Panc1 (cell line): ENCODE results near the gene CNTF. TPM values are rescaled to one million over a fixed set of nuclear protein-coding genes. Genes with fewer than 3 reads are reported as not detected.

Experiments used
- ATAC-seq: fragments of 200-7000 bp; cut with Tn5 transposase; 2 replicates; pipeline ENCODE4 v1.9.1; 2020; ENCODE audit warnings: mild to moderate bottlenecking, moderate library complexity
- BruUV-seq: library from RNA; stranded (reverse); fragments of 400-500 nt; replicated peaks from 2 replicates; lab custom pipeline; 2021; lab: Mats Ljungman, UMichigan
- CTCF ChIA-PET: fragments of 300-600 bp; sonication (Branson Sonifier 250); formaldehyde crosslinking; loops from one replicate; lab custom pipeline; 2022; ENCODE audit warnings: antibody characterized with exemption; lab: Charles Lee
- POLR2A ChIA-PET: fragments of 300-600 bp; sonication (Branson Sonifier 250); formaldehyde crosslinking; loops from one replicate; lab custom pipeline; 2022; ENCODE audit warnings: antibody characterized with exemption; lab: Charles Lee
- DNase-seq: peaks from one replicate; pipeline ENCODE4 v3.0.0-alpha.2; 2010; ENCODE audit warnings: low read depth, low spot score
- H3K27ac ChIP-seq: 2 replicates; pipeline ENCODE4 v1.5.1; 2011; ENCODE audit warnings: mild to moderate bottlenecking, low read length, inconsistent platforms
- H3K27me3 ChIP-seq: fragments of 200-500 bp; sonication (Bioruptor generic); 2 replicates; pipeline ENCODE4 v1.6.0; 2014; ENCODE audit warnings: low read length, inconsistent platforms; ENCODE audit not compliant: control insufficient read depth, insufficient read depth
- H3K36me3 ChIP-seq: fragments of 200-500 bp; sonication (Bioruptor generic); 2 replicates; pipeline ENCODE4 v1.5.1; 2014; ENCODE audit warnings: inconsistent platforms, mild to moderate bottlenecking, low read length, moderate library complexity; ENCODE audit not compliant: control insufficient read depth, insufficient read depth
- H3K4me1 ChIP-seq: 2 replicates; pipeline ENCODE4 v1.5.1; 2011; ENCODE audit warnings: inconsistent platforms, mild to moderate bottlenecking, low read length, moderate library complexity; ENCODE audit not compliant: control insufficient read depth, insufficient read depth
- H3K4me3 ChIP-seq, 2 experiments: 2 replicates each; pipeline ENCODE4 v1.5.1; 2011 to 2012; ENCODE audit warnings: low read depth in 2 of 2, low read length in 2 of 2, mild to moderate bottlenecking in 2 of 2, inconsistent platforms in 1 of 2, moderate library complexity in 1 of 2
- H3K9me3 ChIP-seq: fragments of 200-500 bp; sonication (Bioruptor generic); 2 replicates; pipeline ENCODE4 v1.5.1; 2014; ENCODE audit warnings: low read depth, mild to moderate bottlenecking, inconsistent platforms, low read length, moderate library complexity; ENCODE audit not compliant: control insufficient read depth, insufficient read depth
- CTCF ChIP-seq: fragments of 450-650 bp; IDR thresholded peaks from 2 replicates; pipeline ENCODE4 v1.5.1; 2017; ENCODE audit warnings: mild to moderate bottlenecking
- POLR2AphosphoS5 ChIP-seq: IDR thresholded peaks from 2 replicates; pipeline ENCODE4 v1.6.1; 2012; ENCODE audit warnings: mild to moderate bottlenecking, low read depth, low read length, moderate library complexity
- REST ChIP-seq, 2 experiments: IDR thresholded peaks; 2 replicates each; pipeline ENCODE4 v1.6.1; 2011 to 2012; ENCODE audit warnings: low read depth in 2 of 2, control low read depth in 1 of 2, low read length in 1 of 2, mild to moderate bottlenecking in 1 of 2, moderate library complexity in 1 of 2; ENCODE audit not compliant: insufficient read depth in 1 of 2
- SIN3A ChIP-seq: IDR thresholded peaks from 2 replicates; pipeline ENCODE4 v1.6.1; 2012; ENCODE audit warnings: low read depth, mild to moderate bottlenecking, low read length, moderate library complexity, borderline replicate concordance; ENCODE audit not compliant: insufficient read depth
- TCF7L2 ChIP-seq: IDR thresholded peaks from 2 replicates; pipeline ENCODE4 v1.6.1; 2011; ENCODE audit warnings: mild to moderate bottlenecking, low read depth, low read length, inconsistent platforms
- in situ Hi-C: cut with HindIII; loops from 2 replicates; pipeline ENCODE4 v1.10.0; 2016; ENCODE audit warnings: low sequenced_read_pairs, low pct_unique_long_range_greater_than_20kb
- intact Hi-C: fragments of 100-400 bp; cut with micrococcal nuclease; formaldehyde crosslinking; loops from one replicate; pipeline ENCODE4 v1.10.0; 2022; ENCODE audit not compliant: unreplicated experiment
- total RNA-seq: library from RNA; stranded (reverse); gene quantifications from one replicate; pipeline ENCODE4 v1.2.1, GENCODE V29; 2021; ENCODE audit not compliant: unreplicated experiment

CNTF gene
- total RNA-seq, 1 experiment from 2014 or later, result 3.0 TPM

- DNase-seq (no peak), ATAC-seq (no peak)
- H3K36me3 ChIP-seq, result peaks cover 29% of the 10 kb centered on the region
- no peaks in the 10 kb centered on the region for H3K27me3 ChIP-seq
- intact Hi-C loops (no loop called here), in situ Hi-C loops (no loop called here)
- no peaks in the 10 kb centered on the region for H3K9me3 ChIP-seq
- ChIA-PET CTCF (no interaction called here), POLR2A (no interaction called here)
- H3K27ac ChIP-seq, result no peak overlapping the region
- H3K4me1 ChIP-seq, result no peaks in the 10 kb centered on the region; the same call in 1 of the 2 replicates
- H3K4me3 ChIP-seq, result no peak overlapping the region
- no TSS peak for BruUV-seq
- TF ChIP-seq TCF7L2 (no peak), POLR2AphosphoS5 (no peak), CTCF (no peak), REST (IDR thresholded peaks at IDR 0.05; ENCODE audit: insufficient read depth in 1 of 2, low read depth in 2 of 2, low read length in 1 of 2) (no peak), SIN3A (no peak)
Measured at GRCh38 chr11:58608331-58608730, 14.1 kb upstream of the CNTF start.

GRCh38 chr11:58609723-58610122, 12.7 kb upstream of the CNTF start:
- ATAC-seq, result no peak

More at GRCh38 chr11:58609723-58610122, 12.7 kb upstream of the CNTF start:
- BruUV-seq, result no TSS peak
- Histone ChIP-seq H3K4me1 (no peaks in the 10 kb centered on the region; the same call in 1 of the 2 replicates), H3K9me3 (no peaks in the 10 kb centered on the region), H3K27me3 (no peaks in the 10 kb centered on the region), H3K4me3 (no peak overlapping the region), H3K27ac (no peak overlapping the region), H3K36me3 (peaks cover 37% of the 10 kb centered on the region)
- intact Hi-C loops, result no loop called here
- DNase-seq, result no peak
- ChIA-PET CTCF (no interaction called here), POLR2A (no interaction called here)
- in situ Hi-C loops, result no loop called here
- TF ChIP-seq CTCF, result no peak
- TF ChIP-seq TCF7L2, result no peak
- no peak for TF ChIP-seq REST (IDR thresholded peaks at IDR 0.05; ENCODE audit: insufficient read depth in 1 of 2, low read depth in 2 of 2, low read length in 1 of 2)
- no peak for TF ChIP-seq SIN3A
- no peak for TF ChIP-seq POLR2AphosphoS5
